Fibroblast of skin of left quadriceps (primary cell): ENCODE results near the gene TOMM70.

Source experiments
- DNase-seq, 2 experiments: peaks; one replicate each; pipeline ENCODE4 v3.0.0-alpha.2; 2013; ENCODE audit warnings: low read depth in 2 of 2

TOMM70 gene

GRCh38 chr3:100411091-100411982 is 10.4 kb upstream of the TOMM70 start:
- DNase-seq: no peak

DNA sequence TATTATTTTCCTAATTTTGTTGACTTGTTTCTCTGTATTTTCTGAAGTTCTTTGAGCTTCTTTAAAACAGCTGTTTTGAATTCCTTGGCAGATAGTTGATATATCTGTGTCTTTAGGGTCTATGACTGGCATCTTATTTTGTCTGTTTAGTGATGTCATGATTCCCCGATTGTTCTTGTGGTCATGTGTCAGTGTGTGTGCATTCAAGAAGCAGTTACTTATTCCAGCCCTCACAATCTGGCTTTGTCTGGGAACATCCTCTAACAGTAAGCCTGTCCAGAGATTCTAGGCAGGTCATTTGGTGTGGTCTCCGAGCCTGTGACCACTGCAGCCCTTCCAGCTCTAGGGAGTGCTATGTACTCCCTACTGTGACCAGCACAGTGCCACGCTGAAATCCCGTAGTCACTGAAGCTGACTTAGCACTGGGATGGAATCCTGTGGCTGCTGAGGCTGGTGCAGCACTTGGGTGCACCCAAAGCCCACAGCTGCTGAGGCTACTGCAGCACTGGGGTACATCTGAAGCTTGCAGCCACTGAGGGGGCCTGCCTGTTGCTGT is 7.2 kb upstream of the TOMM70 start:
- DNase-seq: no peak

DNA sequence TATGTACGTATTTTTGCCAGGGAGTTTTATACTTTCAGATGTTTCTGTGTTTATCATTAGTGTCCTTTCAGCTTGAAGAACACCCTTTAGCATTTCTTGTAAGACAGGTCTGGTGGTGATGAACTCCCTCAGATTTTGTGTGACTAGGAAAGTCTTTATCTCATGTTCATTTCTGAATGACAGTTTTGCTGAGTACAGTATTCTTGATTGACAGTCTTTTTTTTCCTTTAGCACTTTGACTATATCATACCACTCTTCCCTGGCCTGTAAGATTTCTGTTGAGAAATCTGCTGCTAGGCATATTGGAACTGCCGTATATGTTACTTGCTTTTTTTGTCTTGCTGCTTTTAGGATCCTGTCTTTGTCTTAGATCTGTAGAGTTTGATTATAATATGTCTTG is 6.3 kb upstream of the TOMM70 start:
- no peak for DNase-seq

GRCh38 chr3:100404250-100404548 is 3.3 kb upstream of the TOMM70 start:
- DNase-seq: no peak

GRCh38 chr3:100403362-100404249 is 2.7 kb upstream of the TOMM70 start:
- DNase-seq: peak; percentile 40 to 53

DNA sequence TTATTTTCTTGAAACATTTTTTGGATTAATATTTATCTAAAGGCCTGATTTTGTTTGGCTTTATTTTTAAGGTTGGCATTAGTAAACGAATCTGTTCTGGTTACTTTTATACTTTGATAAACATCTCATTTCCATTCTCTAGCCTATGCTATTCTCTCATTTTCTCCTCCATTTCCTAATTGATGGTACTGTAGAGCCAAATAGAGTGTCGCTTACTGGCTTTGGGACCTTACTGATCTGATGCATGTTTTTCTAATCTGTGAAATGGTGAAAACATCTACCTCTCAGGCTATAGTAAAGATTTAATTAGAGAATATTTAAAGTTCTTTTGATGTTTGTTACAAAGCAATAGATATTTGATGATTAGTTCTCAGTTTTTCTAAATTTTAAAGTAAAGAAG is 2.0 kb upstream of the TOMM70 start:
- DNase-seq: no peak

DNA sequence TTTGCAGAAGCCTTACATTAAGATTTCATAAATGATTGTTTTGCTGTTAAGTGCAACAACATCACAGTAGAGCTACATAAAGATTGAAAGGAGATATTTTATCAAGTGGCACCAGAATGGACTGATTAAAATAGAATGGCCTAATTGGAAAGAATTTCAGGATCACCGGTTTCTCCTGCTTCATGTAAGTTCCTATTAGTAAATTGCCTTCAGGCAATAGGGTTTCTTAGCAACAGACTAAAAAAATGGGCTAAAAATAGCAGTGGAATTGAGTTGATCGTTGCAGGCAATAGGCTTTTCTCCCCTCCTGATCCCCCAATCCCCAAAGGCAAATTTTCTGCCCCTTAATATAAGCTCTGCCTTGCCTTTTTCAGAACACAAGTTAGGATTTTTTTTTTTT is 1.4 kb upstream of the TOMM70 start:
- peak in 1 of 2 experiments; percentile 9 for DNase-seq

DNA sequence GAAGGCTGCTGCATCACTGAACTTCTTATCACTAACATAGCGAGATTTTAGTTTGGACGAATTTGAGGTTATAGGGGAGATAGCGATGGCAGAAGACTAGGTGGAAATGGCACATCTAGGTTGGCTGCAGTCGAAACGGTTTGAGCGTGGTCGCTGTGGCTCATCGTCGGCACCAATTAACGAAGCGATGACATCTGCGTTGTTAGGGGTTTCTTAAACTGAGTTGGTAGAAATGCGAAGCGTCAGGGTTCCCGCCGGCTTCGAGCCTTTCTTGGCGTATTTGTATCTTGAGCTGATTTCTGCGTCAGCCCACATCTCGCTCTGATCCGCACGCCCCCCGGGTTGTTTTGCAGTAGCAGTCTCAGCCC is 769 bp upstream of the TOMM70 start:
- DNase-seq: peak; percentile 5 to 16

DNA sequence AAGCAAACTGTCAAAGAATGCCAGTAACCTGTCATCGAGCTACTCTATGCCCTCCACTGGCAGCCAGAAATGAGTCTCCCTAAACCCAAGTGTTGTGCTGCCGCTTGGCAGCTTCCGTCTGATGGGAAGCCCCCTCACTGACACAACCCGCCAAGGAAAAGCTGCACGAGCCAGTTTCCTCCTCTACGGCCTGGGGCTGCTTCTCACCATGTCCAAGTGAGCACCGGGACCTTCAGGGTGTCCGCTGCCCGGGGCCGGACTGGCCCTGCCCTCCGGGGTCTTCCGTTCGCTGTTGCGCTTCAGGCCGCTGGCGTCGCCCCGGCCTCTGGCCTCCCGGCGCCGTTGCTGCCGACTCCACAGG is 490 bp downstream of the TOMM70 start:
- no peak for DNase-seq

DNA sequence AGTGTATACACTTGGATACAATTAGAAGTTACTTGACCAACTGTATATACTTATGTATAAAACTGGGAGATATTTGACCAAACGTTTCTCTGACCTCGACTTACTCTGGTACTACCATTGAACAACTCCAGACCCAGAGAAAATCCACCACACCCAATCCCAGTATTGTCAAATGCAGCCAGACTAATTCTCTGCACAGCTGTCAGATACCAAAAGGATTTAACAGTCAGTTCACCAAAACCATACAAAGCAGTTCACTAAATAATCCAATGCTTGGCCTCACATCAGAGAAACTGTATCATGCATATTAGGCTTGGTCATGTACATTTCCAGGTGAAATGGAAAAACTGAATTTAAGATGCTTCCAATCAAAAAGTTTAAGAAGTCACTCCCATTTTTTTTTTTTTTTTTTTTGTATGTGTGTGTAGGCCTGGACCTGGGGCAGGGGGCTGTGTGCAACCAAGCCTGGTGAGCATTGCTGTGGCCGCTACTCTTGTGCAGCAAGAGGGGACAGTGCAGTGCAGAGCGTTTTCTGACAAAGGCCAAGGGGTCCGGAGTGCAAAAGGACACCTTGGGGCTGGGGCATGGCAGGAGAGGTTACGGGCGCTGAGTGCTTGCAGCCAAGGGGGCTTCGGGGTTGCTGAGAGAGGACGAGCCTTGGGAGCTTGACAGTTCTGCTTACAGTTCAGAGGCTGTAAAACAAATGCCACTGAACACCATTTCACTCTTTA is 1.4 kb downstream of the TOMM70 start:
- no peak for DNase-seq

GRCh38 chr3:100396967-100397366 is 3.9 kb downstream of the TOMM70 start:
- no peak for DNase-seq

DNA sequence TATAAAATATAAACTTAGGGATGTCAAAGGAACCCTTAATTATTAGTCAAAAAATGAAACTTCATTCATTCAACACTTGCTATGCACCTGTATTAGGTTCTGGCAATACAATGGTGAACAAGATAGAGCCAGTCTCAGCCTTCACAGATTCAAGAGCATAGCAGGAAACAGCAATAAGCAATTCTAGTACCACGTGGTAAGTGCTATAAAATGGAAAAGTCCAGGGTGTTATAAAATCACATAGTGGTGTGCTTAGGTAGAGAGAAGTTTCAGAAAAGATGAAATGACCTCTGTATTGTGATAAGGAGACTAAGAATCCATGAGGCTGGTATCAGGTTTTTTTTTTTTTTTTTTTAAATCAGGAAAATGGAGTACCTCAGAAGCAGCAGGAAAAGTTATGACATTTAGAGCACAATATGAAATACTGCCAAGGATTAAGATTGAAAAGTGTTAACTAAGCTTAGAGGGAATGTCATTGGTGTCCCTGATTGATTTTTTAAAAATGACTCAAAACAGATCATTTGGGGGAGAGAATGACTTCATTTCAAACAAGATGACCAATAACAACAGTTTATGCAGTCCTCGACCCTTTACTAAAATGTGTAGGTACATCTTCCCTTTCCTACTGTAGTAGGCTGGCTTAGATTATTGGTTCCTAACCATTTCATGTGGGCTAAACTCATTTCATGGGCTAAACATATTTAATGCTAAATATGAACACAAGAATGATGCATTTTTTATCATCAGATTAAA is 5.0 kb downstream of the TOMM70 start:
- no peak for DNase-seq

DNA sequence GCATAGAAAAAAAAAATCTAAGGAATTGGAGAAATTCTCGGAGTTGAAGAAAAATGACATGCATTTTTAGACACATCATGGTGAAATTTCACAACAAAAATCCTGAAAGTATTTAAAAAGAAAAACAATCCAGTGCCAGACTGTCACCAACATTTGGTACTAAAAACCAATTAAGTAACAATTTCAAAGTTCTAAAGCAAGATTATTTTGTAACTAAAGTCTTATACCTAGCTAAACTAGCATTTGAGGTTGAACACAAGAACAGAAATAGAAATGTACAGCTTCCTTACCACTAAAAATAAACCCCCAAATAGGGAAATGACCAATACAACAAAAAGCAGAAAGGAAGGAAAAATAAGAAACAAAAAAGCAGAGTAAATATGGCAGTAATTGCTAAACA is 11.9 kb downstream of the TOMM70 start:
- DNase-seq: no peak

GRCh38 chr3:100386437-100387074 is 14.3 kb downstream of the TOMM70 start:
- DNase-seq: no peak

GRCh38 chr3:100384733-100385525 is 16.0 kb downstream of the TOMM70 start:
- DNase-seq: no peak

- no peak for DNase-seq
These were observed 24.6 kb downstream of the TOMM70 start for GRCh38 chr3:100376301-100376700.

DNA sequence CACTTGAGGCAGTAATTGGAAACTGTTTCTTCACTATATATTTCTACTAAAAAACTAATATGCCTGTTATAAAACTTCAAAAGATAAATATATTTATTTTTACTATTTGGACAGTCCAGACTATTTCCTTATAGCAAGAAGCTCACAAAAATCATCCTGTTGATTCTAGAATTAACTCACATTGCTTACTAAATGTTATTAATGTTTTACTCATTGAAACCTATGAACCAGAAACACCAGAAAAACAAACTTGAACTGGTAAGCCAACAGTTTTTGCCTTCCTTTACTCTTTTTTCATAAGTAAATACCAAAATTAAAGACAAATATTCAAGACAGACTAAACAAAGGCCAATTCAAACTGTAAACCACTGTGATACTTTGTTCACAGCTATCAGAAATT is 26.4 kb downstream of the TOMM70 start:
- no peak for DNase-seq

DNA sequence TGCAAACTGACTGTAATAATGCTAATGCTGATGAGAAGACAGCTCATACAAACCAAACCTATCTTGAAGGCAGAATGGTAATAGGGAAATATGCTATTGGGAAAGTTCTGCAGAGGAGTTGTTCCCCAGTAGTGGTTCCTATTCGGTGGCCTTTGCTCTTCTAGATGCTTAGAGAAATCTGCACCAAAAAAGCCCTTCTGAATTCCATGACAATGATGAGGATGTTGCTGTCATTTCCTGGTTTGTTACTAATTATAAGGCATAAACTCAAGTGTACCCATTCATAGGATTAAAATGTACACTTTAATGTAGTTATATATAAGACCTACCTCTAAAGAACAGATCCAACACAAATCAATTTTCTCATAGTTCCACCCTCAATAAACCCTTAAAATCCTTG is 30.1 kb downstream of the TOMM70 start:
- no peak for DNase-seq

DNA sequence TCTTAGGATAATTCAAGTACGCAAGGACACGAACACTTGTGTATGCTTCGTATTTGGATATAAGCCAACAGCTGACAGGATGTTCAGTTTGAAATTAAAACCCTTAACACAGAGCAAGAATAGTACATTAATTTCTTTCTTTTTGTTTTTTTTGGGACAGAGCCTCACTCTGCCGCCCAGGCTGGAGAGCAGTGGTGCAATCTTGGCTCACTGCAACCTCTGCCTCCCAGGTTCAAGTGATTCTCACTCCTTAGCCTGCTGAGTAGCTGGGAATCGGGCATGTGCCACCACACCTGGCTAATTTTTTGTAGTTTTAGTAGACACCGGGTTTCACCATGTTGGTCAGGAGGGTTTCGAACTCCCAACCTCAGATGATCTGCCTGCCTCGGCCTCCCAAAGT is 32.4 kb downstream of the TOMM70 start:
- DNase-seq: no peak

DNA sequence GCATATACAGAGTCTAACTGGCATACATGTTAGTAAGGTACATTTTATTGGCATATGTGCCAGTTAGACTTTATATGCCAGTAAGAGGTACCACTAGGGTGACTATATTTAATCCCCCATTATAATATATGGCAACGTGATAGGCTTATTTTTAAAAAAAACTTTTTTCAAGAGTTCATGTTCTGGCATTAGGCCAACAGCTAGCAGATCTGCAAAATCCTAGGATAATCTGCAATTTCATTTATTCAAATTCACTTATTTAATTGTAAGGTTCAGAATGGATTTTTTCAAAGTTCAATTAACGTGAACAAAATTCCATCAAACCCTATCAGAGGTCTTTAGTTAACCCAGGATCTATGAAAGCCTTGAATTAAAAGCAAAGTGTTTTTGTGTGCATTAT is 34.5 kb downstream of the TOMM70 start:
- no peak for DNase-seq
